ENCODE results near the gene GGT5. TPM values are rescaled to one million over a fixed set of nuclear protein-coding genes. Genes with fewer than 3 reads are reported as not detected.
"Not testable (repeated sequence)": the region's sequence is repeated elsewhere in the genome, so short reads cannot be mapped to it uniquely, and the experiment has no call there.

GGT5 gene
- total RNA-seq, 1 experiment from 2014 or later = 0.28 TPM

GRCh38 chr22:24219750-24220149 is 25.1 kb downstream of the GGT5 start:
- no peak overlapping the region for H3K27ac Mint-ChIP-seq (ENCODE audit: unreplicated experiment)
- H3K36me3 Mint-ChIP-seq (ENCODE audit: insufficient read depth, unreplicated experiment) = no peaks in the 10 kb centered on the region
- TF ChIP-seq, protein P1, sequence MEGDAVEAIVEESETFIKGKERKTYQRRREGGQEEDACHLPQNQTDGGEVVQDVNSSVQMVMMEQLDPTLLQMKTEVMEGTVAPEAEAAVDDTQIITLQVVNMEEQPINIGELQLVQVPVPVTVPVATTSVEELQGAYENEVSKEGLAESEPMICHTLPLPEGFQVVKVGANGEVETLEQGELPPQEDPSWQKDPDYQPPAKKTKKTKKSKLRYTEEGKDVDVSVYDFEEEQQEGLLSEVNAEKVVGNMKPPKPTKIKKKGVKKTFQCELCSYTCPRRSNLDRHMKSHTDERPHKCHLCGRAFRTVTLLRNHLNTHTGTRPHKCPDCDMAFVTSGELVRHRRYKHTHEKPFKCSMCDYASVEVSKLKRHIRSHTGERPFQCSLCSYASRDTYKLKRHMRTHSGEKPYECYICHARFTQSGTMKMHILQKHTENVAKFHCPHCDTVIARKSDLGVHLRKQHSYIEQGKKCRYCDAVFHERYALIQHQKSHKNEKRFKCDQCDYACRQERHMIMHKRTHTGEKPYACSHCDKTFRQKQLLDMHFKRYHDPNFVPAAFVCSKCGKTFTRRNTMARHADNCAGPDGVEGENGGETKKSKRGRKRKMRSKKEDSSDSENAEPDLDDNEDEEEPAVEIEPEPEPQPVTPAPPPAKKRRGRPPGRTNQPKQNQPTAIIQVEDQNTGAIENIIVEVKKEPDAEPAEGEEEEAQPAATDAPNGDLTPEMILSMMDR (IDR thresholded peaks at IDR 0.05; ENCODE audit: unreplicated experiment) = no peak
- no peaks in the 10 kb centered on the region for H3K27me3 Mint-ChIP-seq (ENCODE audit: unreplicated experiment)
- BruUV-seq (replicated peaks) = no TSS peak
- intact Hi-C loops (cut with micrococcal nuclease; ENCODE audit: unreplicated experiment) = no loop called here
- no peaks in the 10 kb centered on the region for H3K9me3 Mint-ChIP-seq (ENCODE audit: low read depth, unreplicated experiment)
- CTCF ChIA-PET = no interaction called here
- no peak overlapping the region for H3K4me3 Mint-ChIP-seq (ENCODE audit: low read depth, unreplicated experiment)
- no peak for DNase-seq
- no peaks in the 10 kb centered on the region for H3K4me1 Mint-ChIP-seq (ENCODE audit: low read depth, unreplicated experiment)

DNA sequence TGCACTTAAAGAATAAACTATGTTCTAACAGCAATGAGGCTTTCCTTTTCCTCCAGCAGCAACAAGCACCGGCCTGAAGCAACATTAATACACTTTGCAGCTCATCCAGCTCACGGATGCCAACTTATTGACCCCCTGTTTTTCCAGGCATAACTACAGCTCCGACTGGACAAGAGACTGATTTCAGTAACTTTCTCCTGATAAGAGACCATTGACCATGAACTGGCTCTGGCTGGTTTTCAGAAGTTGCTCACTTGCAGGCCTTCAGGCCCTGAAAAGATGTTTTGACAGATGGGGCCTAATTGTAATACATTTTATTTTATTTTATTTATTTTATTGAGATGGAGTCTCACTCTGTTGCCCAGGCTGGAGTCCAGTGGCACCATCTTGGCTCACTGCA is 27.5 kb downstream of the GGT5 start:
- DNase-seq = no peak
- no peaks in the 10 kb centered on the region for H3K9me3 Mint-ChIP-seq (ENCODE audit: low read depth, unreplicated experiment)
- no peak overlapping the region for H3K27ac Mint-ChIP-seq (ENCODE audit: unreplicated experiment)
- TF ChIP-seq, protein P1 (IDR thresholded peaks at IDR 0.05; ENCODE audit: unreplicated experiment) = no peak
- H3K27me3 Mint-ChIP-seq (ENCODE audit: unreplicated experiment) = no peaks in the 10 kb centered on the region
- intact Hi-C loops (cut with micrococcal nuclease; ENCODE audit: unreplicated experiment) = no loop called here
- no peaks in the 10 kb centered on the region for H3K4me1 Mint-ChIP-seq (ENCODE audit: low read depth, unreplicated experiment)
- no peak overlapping the region for H3K4me3 Mint-ChIP-seq (ENCODE audit: low read depth, unreplicated experiment)
- BruUV-seq (replicated peaks) = no TSS peak
- CTCF ChIA-PET = no interaction called here
- no peaks in the 10 kb centered on the region for H3K36me3 Mint-ChIP-seq (ENCODE audit: insufficient read depth, unreplicated experiment)

- H3K4me3 Mint-ChIP-seq (ENCODE audit: low read depth, unreplicated experiment) = no peak overlapping the region
- TF ChIP-seq, protein P1 (IDR thresholded peaks at IDR 0.05; ENCODE audit: unreplicated experiment) = no peak
- H3K27me3 Mint-ChIP-seq (ENCODE audit: unreplicated experiment) = no peaks in the 10 kb centered on the region
- no peak overlapping the region for H3K27ac Mint-ChIP-seq (ENCODE audit: unreplicated experiment)
- no peak for DNase-seq
- BruUV-seq (replicated peaks) = no TSS peak
- H3K9me3 Mint-ChIP-seq (ENCODE audit: low read depth, unreplicated experiment) = no peaks in the 10 kb centered on the region
- intact Hi-C loops (cut with micrococcal nuclease; ENCODE audit: unreplicated experiment) = no loop called here
- H3K4me1 Mint-ChIP-seq (ENCODE audit: low read depth, unreplicated experiment) = no peaks in the 10 kb centered on the region
- no peaks in the 10 kb centered on the region for H3K36me3 Mint-ChIP-seq (ENCODE audit: insufficient read depth, unreplicated experiment)
- CTCF ChIA-PET = no interaction called here
Measured at GRCh38 chr22:24216541-24217209, 28.2 kb downstream of the GGT5 start.

GRCh38 chr22:24214467-24215285 is 30.2 kb downstream of the GGT5 start:
- CTCF ChIA-PET = no interaction called here
- BruUV-seq (replicated peaks) = no TSS peak
- no peaks in the 10 kb centered on the region for H3K9me3 Mint-ChIP-seq (ENCODE audit: low read depth, unreplicated experiment)
- no peak overlapping the region for H3K4me3 Mint-ChIP-seq (ENCODE audit: low read depth, unreplicated experiment)
- peaks cover 4% of the 10 kb centered on the region for H3K4me1 Mint-ChIP-seq (ENCODE audit: low read depth, unreplicated experiment)
- TF ChIP-seq, protein P1 (IDR thresholded peaks at IDR 0.05; ENCODE audit: unreplicated experiment) = no peak
- intact Hi-C loops (cut with micrococcal nuclease; ENCODE audit: unreplicated experiment) = no loop called here
- DNase-seq = no peak
- no peaks in the 10 kb centered on the region for H3K36me3 Mint-ChIP-seq (ENCODE audit: insufficient read depth, unreplicated experiment)
- no peak overlapping the region for H3K27ac Mint-ChIP-seq (ENCODE audit: unreplicated experiment)
- no peaks in the 10 kb centered on the region for H3K27me3 Mint-ChIP-seq (ENCODE audit: unreplicated experiment)

DNA sequence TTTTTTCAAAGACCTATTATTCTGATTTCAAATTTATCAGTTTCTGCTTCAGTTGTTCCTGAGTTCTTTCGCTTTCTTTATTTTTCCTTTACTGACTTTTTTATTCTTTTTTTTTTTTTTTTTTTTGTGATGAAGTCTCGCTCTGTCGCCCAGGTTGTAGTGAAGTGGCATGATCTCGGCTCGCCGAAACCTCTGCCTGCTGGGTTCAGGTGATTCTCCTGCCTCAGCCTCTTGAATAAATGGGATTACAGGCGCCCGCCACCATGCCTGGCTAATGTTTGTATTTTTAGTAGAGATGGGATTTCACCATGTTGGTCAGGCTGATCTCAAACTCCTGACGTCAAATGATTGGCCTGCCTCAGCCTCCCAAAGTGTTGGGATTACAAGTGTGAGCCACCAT is 31.8 kb downstream of the GGT5 start:
- H3K4me3 Mint-ChIP-seq (ENCODE audit: low read depth, unreplicated experiment); BruUV-seq (replicated peaks); H3K27ac Mint-ChIP-seq (ENCODE audit: unreplicated experiment); intact Hi-C loops (cut with micrococcal nuclease; ENCODE audit: unreplicated experiment); H3K9me3 Mint-ChIP-seq (ENCODE audit: low read depth, unreplicated experiment); H3K4me1 Mint-ChIP-seq (ENCODE audit: low read depth, unreplicated experiment); DNase-seq; H3K36me3 Mint-ChIP-seq (ENCODE audit: insufficient read depth, unreplicated experiment); H3K27me3 Mint-ChIP-seq (ENCODE audit: unreplicated experiment): not testable (repeated sequence)
- CTCF ChIA-PET = interaction anchor here (0.6 kb wide), 1 partner anchor 11 kb away, joined by 3 read pairs; no protein-coding TSS in a partner anchor

- H3K27me3 Mint-ChIP-seq (ENCODE audit: unreplicated experiment); H3K27ac Mint-ChIP-seq (ENCODE audit: unreplicated experiment); intact Hi-C loops (cut with micrococcal nuclease; ENCODE audit: unreplicated experiment); H3K36me3 Mint-ChIP-seq (ENCODE audit: insufficient read depth, unreplicated experiment); BruUV-seq (replicated peaks); H3K4me3 Mint-ChIP-seq (ENCODE audit: low read depth, unreplicated experiment); H3K9me3 Mint-ChIP-seq (ENCODE audit: low read depth, unreplicated experiment); DNase-seq: not testable (repeated sequence)
- peaks cover 24% of the 10 kb centered on the region for H3K4me1 Mint-ChIP-seq (ENCODE audit: low read depth, unreplicated experiment)
- CTCF ChIA-PET = interaction anchor here (0.9 kb wide), 1 partner anchor 11 kb away, joined by 3 read pairs; no protein-coding TSS in a partner anchor
Measured at GRCh38 chr22:24211716-24212115, 33.2 kb downstream of the GGT5 start.
